WTC11 (cell line): ENCODE results near the gene NRXN3. TPM values are rescaled to one million over a fixed set of nuclear protein-coding genes. Genes with fewer than 3 reads are reported as not detected.

ENCODE experiments used
- ATAC-seq: fragments of 200-7000 bp; cut with Tn5 transposase; 2 replicates; pipeline ENCODE4 v1.10.0; 2021; ENCODE audit warnings: mild to moderate bottlenecking, moderate library complexity
- CTCF ChIA-PET: fragments of 300-600 bp; sonication (Branson Sonifier 250); formaldehyde crosslinking; loops from one replicate; lab custom pipeline; 2021; ENCODE audit warnings: antibody characterized with exemption; lab: Charles Lee
- POLR2A ChIA-PET: fragments of 350-600 bp; sonication (Branson Sonifier 250); formaldehyde crosslinking; loops from one replicate; lab custom pipeline; 2021; ENCODE audit warnings: antibody characterized with exemption; lab: Charles Lee
- DNase-seq: peaks from one replicate; pipeline ENCODE4 v3.0.0; 2021; ENCODE audit warnings: low spot score
- H3K27ac Mint-ChIP-seq: 2 replicates; pipeline ENCODE4 v1.8.0; 2021; ENCODE audit warnings: mixed read lengths
- H3K27me3 Mint-ChIP-seq: 2 replicates; pipeline ENCODE4 v1.8.0; 2021; ENCODE audit warnings: low read depth, mild to moderate bottlenecking, moderate library complexity, mixed read lengths
- H3K36me3 Mint-ChIP-seq: 2 replicates; pipeline ENCODE4 v1.8.0; 2021; ENCODE audit warnings: mixed read lengths
- H3K4me1 Mint-ChIP-seq: 2 replicates; pipeline ENCODE4 v1.8.0; 2022; ENCODE audit warnings: mixed read lengths
- H3K4me3 Mint-ChIP-seq: 2 replicates; pipeline ENCODE4 v1.8.0; 2021; ENCODE audit warnings: mild to moderate bottlenecking, moderate library complexity, mixed read lengths
- H3K9me3 Mint-ChIP-seq: 2 replicates; pipeline ENCODE4 v1.8.0; 2021; ENCODE audit warnings: mixed read lengths
- IRF2 ChIP-seq: sonication (generic); formaldehyde crosslinking; IDR thresholded peaks from 2 replicates; pipeline ENCODE4 v1.8.0; 2022; ENCODE audit warnings: low read depth, missing genetic modification reagents, borderline replicate concordance
- NFE2L1 ChIP-seq: sonication (generic); formaldehyde crosslinking; IDR thresholded peaks from 2 replicates; pipeline ENCODE4 v1.8.1; 2023; ENCODE audit warnings: missing genetic modification reagents
- OVOL2 ChIP-seq: fragments of 250-450 bp; sonication (Bioruptor Pico); IDR thresholded peaks from 2 replicates; pipeline ENCODE4 v1.9.0; 2021; ENCODE audit warnings: mild to moderate bottlenecking, borderline replicate concordance
- PRRX2 ChIP-seq: fragments of 250-450 bp; sonication (Bioruptor Pico); IDR thresholded peaks from 2 replicates; pipeline ENCODE4 v1.8.0; 2021; ENCODE audit warnings: mild to moderate bottlenecking
- SMAD4 ChIP-seq: sonication (generic); formaldehyde crosslinking; IDR thresholded peaks from 2 replicates; pipeline ENCODE4 v1.8.0; 2022; ENCODE audit warnings: mild to moderate bottlenecking, missing genetic modification reagents
- ZNF416 ChIP-seq: fragments of 250-450 bp; sonication (Bioruptor Pico); IDR thresholded peaks from 2 replicates; pipeline ENCODE4 v1.9.0; 2021; ENCODE audit warnings: mild to moderate bottlenecking, inconsistent platforms
- total RNA-seq: library from RNA; stranded (reverse); gene quantifications from 3 replicates; pipeline ENCODE4 v1.2.3, GENCODE V29; 2021
- TF ChIP-seq, protein P1 (sequence below): sonication (generic); formaldehyde crosslinking; IDR thresholded peaks from 2 replicates; pipeline ENCODE4 v1.8.1; 2023; ENCODE audit warnings: mild to moderate bottlenecking, moderate library complexity, missing genetic modification reagents
- TF ChIP-seq, protein P2 (sequence below): fragments of 200-600 bp; IDR thresholded peaks from 2 replicates; pipeline ENCODE4 v1.8.0; 2022; ENCODE audit warnings: antibody characterized with exemption
- TF ChIP-seq, protein P3 (sequence below): sonication (generic); formaldehyde crosslinking; IDR thresholded peaks from 2 replicates; pipeline ENCODE4 v1.8.1; 2023; ENCODE audit warnings: mild to moderate bottlenecking, missing genetic modification reagents
- TF ChIP-seq, protein P4 (sequence below): sonication (generic); formaldehyde crosslinking; IDR thresholded peaks from 2 replicates; pipeline ENCODE4 v1.8.0; 2023; ENCODE audit warnings: missing genetic modification reagents, mild to moderate bottlenecking, borderline replicate concordance
- TF ChIP-seq, protein P5 (sequence below): sonication (generic); formaldehyde crosslinking; IDR thresholded peaks from 2 replicates; pipeline ENCODE4 v1.8.1; 2022; ENCODE audit warnings: low read depth, missing genetic modification reagents, borderline replicate concordance
- TF ChIP-seq, protein P6 (sequence below): sonication (generic); formaldehyde crosslinking; IDR thresholded peaks from 2 replicates; pipeline ENCODE4 v1.8.0; 2022; ENCODE audit warnings: mild to moderate bottlenecking, missing genetic modification reagents
- TF ChIP-seq, protein P7 (sequence below): sonication (generic); formaldehyde crosslinking; IDR thresholded peaks from 2 replicates; pipeline ENCODE4 v1.8.1; 2023; ENCODE audit warnings: mild to moderate bottlenecking, missing genetic modification reagents, moderate library complexity

The NRXN3 gene
- total RNA-seq, 1 experiment from 2014 or later, result 3.0 TPM

DNA sequence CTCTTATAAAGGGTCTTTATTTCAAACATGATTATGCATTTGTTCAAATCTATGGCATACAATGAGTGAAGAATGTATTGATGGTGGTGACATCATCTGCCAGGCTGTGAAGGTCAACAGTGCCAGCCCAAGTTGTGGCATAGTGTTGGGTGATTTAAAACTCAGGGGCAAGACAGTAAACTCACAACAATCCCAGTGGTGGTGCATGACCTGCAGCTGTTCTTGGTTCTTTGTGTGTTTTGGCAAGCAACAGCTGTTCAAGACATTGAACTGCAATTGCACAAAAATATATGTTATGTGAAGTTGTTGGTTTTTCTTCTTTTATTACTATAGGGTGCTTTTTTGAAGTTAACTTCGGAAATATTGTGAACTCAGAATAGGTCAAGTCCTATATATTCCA is 851.6 kb downstream of the NRXN3 start:
- ChIA-PET POLR2A (no interaction called here), CTCF (no interaction called here)
- ATAC-seq (no peak), DNase-seq (no peak)
- no peak overlapping the region for H3K4me3 Mint-ChIP-seq
- H3K36me3 Mint-ChIP-seq, result peaks cover 12% of the 10 kb centered on the region; the same call in 1 of the 2 replicates
- H3K4me1 Mint-ChIP-seq, result no peaks in the 10 kb centered on the region
- H3K27me3 Mint-ChIP-seq, result peaks cover 36% of the 10 kb centered on the region
- no peak for TF ChIP-seq ZNF416 (CRISPR knock-in tag)
- TF ChIP-seq, protein P1, sequence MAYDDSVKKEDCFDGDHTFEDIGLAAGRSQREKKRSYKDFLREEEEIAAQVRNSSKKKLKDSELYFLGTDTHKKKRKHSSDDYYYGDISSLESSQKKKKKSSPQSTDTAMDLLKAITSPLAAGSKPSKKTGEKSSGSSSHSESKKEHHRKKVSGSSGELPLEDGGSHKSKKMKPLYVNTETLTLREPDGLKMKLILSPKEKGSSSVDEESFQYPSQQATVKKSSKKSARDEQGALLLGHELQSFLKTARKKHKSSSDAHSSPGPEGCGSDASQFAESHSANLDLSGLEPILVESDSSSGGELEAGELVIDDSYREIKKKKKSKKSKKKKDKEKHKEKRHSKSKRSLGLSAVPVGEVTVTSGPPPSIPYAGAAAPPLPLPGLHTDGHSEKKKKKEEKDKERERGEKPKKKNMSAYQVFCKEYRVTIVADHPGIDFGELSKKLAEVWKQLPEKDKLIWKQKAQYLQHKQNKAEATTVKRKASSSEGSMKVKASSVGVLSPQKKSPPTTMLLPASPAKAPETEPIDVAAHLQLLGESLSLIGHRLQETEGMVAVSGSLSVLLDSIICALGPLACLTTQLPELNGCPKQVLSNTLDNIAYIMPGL (CRISPR knock-in tag), result no peak
- TF ChIP-seq, protein P2, sequence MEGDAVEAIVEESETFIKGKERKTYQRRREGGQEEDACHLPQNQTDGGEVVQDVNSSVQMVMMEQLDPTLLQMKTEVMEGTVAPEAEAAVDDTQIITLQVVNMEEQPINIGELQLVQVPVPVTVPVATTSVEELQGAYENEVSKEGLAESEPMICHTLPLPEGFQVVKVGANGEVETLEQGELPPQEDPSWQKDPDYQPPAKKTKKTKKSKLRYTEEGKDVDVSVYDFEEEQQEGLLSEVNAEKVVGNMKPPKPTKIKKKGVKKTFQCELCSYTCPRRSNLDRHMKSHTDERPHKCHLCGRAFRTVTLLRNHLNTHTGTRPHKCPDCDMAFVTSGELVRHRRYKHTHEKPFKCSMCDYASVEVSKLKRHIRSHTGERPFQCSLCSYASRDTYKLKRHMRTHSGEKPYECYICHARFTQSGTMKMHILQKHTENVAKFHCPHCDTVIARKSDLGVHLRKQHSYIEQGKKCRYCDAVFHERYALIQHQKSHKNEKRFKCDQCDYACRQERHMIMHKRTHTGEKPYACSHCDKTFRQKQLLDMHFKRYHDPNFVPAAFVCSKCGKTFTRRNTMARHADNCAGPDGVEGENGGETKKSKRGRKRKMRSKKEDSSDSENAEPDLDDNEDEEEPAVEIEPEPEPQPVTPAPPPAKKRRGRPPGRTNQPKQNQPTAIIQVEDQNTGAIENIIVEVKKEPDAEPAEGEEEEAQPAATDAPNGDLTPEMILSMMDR, result no peak
- TF ChIP-seq SMAD4 (CRISPR knock-in tag), result no peak
- TF ChIP-seq, protein P3, sequence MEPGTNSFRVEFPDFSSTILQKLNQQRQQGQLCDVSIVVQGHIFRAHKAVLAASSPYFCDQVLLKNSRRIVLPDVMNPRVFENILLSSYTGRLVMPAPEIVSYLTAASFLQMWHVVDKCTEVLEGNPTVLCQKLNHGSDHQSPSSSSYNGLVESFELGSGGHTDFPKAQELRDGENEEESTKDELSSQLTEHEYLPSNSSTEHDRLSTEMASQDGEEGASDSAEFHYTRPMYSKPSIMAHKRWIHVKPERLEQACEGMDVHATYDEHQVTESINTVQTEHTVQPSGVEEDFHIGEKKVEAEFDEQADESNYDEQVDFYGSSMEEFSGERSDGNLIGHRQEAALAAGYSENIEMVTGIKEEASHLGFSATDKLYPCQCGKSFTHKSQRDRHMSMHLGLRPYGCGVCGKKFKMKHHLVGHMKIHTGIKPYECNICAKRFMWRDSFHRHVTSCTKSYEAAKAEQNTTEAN (CRISPR knock-in tag), result no peak
- no peak overlapping the region for H3K27ac Mint-ChIP-seq
- peaks cover 43% of the 10 kb centered on the region for H3K9me3 Mint-ChIP-seq

DNA sequence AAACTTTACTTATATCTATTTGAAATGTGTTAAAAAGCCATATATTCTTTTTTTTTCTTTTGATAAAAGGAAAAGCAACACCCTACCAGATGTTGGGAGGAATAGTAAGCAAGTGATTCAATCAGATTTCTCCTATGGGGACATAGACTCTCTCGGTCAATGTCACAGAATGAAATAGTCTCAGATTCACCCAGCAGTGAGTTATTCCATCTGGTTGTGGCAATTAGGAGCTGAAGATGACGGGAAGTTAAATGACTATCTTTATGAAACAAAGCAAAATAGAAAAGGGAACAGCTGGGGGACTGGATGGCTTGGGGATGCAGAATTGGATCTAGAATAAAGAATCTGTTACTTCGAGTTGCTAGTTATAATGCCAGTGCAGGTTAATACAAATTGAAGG is 857.0 kb downstream of the NRXN3 start:
- H3K27ac Mint-ChIP-seq, result no peak overlapping the region
- ATAC-seq, result no peak
- ChIA-PET POLR2A (no interaction called here), CTCF (no interaction called here)
- H3K27me3 Mint-ChIP-seq, result peaks cover 8% of the 10 kb centered on the region
- no peak overlapping the region for H3K4me3 Mint-ChIP-seq
- no peaks in the 10 kb centered on the region for H3K4me1 Mint-ChIP-seq
- peaks cover 23% of the 10 kb centered on the region for H3K9me3 Mint-ChIP-seq
- H3K36me3 Mint-ChIP-seq, result peaks cover 12% of the 10 kb centered on the region
- no peak for DNase-seq
- TF ChIP-seq SMAD4 (CRISPR knock-in tag) (no peak), OVOL2 (CRISPR knock-in tag) (no peak), PRRX2 (no peak), IRF2 (CRISPR knock-in tag) (no peak), NFE2L1 (CRISPR knock-in tag) (no peak)
- TF ChIP-seq, protein P4, sequence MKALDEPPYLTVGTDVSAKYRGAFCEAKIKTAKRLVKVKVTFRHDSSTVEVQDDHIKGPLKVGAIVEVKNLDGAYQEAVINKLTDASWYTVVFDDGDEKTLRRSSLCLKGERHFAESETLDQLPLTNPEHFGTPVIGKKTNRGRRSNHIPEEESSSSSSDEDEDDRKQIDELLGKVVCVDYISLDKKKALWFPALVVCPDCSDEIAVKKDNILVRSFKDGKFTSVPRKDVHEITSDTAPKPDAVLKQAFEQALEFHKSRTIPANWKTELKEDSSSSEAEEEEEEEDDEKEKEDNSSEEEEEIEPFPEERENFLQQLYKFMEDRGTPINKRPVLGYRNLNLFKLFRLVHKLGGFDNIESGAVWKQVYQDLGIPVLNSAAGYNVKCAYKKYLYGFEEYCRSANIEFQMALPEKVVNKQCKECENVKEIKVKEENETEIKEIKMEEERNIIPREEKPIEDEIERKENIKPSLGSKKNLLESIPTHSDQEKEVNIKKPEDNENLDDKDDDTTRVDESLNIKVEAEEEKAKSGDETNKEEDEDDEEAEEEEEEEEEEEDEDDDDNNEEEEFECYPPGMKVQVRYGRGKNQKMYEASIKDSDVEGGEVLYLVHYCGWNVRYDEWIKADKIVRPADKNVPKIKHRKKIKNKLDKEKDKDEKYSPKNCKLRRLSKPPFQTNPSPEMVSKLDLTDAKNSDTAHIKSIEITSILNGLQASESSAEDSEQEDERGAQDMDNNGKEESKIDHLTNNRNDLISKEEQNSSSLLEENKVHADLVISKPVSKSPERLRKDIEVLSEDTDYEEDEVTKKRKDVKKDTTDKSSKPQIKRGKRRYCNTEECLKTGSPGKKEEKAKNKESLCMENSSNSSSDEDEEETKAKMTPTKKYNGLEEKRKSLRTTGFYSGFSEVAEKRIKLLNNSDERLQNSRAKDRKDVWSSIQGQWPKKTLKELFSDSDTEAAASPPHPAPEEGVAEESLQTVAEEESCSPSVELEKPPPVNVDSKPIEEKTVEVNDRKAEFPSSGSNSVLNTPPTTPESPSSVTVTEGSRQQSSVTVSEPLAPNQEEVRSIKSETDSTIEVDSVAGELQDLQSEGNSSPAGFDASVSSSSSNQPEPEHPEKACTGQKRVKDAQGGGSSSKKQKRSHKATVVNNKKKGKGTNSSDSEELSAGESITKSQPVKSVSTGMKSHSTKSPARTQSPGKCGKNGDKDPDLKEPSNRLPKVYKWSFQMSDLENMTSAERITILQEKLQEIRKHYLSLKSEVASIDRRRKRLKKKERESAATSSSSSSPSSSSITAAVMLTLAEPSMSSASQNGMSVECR (CRISPR knock-in tag), result no peak
- TF ChIP-seq, protein P5, sequence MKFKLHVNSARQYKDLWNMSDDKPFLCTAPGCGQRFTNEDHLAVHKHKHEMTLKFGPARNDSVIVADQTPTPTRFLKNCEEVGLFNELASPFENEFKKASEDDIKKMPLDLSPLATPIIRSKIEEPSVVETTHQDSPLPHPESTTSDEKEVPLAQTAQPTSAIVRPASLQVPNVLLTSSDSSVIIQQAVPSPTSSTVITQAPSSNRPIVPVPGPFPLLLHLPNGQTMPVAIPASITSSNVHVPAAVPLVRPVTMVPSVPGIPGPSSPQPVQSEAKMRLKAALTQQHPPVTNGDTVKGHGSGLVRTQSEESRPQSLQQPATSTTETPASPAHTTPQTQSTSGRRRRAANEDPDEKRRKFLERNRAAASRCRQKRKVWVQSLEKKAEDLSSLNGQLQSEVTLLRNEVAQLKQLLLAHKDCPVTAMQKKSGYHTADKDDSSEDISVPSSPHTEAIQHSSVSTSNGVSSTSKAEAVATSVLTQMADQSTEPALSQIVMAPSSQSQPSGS (CRISPR knock-in tag), result no peak
- TF ChIP-seq, protein P6, sequence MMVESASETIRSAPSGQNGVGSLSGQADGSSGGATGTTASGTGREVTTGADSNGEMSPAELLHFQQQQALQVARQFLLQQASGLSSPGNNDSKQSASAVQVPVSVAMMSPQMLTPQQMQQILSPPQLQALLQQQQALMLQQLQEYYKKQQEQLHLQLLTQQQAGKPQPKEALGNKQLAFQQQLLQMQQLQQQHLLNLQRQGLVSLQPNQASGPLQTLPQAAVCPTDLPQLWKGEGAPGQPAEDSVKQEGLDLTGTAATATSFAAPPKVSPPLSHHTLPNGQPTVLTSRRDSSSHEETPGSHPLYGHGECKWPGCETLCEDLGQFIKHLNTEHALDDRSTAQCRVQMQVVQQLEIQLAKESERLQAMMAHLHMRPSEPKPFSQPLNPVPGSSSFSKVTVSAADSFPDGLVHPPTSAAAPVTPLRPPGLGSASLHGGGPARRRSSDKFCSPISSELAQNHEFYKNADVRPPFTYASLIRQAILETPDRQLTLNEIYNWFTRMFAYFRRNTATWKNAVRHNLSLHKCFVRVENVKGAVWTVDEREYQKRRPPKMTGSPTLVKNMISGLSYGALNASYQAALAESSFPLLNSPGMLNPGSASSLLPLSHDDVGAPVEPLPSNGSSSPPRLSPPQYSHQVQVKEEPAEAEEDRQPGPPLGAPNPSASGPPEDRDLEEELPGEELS, result no peak
- TF ChIP-seq, protein P7, sequence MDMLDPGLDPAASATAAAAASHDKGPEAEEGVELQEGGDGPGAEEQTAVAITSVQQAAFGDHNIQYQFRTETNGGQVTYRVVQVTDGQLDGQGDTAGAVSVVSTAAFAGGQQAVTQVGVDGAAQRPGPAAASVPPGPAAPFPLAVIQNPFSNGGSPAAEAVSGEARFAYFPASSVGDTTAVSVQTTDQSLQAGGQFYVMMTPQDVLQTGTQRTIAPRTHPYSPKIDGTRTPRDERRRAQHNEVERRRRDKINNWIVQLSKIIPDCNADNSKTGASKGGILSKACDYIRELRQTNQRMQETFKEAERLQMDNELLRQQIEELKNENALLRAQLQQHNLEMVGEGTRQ (CRISPR knock-in tag), result no peak
